ENCODE data around the gene IGF1R.

The IGF1R gene

GRCh38 chr15:98776607-98777281 lies 128.4 kb downstream of the IGF1R start:
- Mint-ChIP-seq H3K36me3 (no peaks in the 10 kb centered on the region), H3K27ac (peak overlapping the region; percentile 63), H3K4me3 (peak overlapping the region in 1 of 2 donors; percentile 33), H3K27me3 (peaks cover 5% of the 10 kb centered on the region in 2 donors), H3K4me1 (peaks cover 31 to 42% of the 10 kb centered on the region in 2 donors), H3K9me3 (no peaks in the 10 kb centered on the region)
- ATAC-seq (replicated peaks) (peak; percentile 66 to 82), DNase-seq (no peak)

GRCh38 chr15:98777426-98777825 lies 129.1 kb downstream of the IGF1R start:
- H3K9me3 Mint-ChIP-seq = no peaks in the 10 kb centered on the region
- H3K4me3 Mint-ChIP-seq = peak overlapping the region in 1 of 2 donors; percentile 33
- peaks cover 30 to 39% of the 10 kb centered on the region in 2 donors for H3K4me1 Mint-ChIP-seq
- peak overlapping the region; percentile 6 for H3K27ac Mint-ChIP-seq
- peaks cover 5% of the 10 kb centered on the region in 2 donors for H3K27me3 Mint-ChIP-seq
- no peak for DNase-seq
- no peaks in the 10 kb centered on the region for H3K36me3 Mint-ChIP-seq
- no peak for ATAC-seq (replicated peaks)

- Mint-ChIP-seq H3K4me3 (no peak overlapping the region), H3K27ac (peak overlapping the region; percentile 25), H3K4me1 (peaks cover 27 to 33% of the 10 kb centered on the region in 2 donors), H3K27me3 (peaks cover 5% of the 10 kb centered on the region in 2 donors), H3K36me3 (no peaks in the 10 kb centered on the region), H3K9me3 (no peaks in the 10 kb centered on the region)
- DNase-seq (no peak), ATAC-seq (replicated peaks) (peak; percentile 6 to 15)
These were observed 130.1 kb downstream of the IGF1R start for GRCh38 chr15:98778263-98778959.

- ATAC-seq (replicated peaks) (no peak), DNase-seq (no peak)
- Mint-ChIP-seq H3K4me3 (no peak overlapping the region), H3K27me3 (peaks cover 5% of the 10 kb centered on the region in 2 donors), H3K27ac (no peak overlapping the region), H3K4me1 (peaks cover 27 to 33% of the 10 kb centered on the region in 2 donors), H3K9me3 (no peaks in the 10 kb centered on the region), H3K36me3 (no peaks in the 10 kb centered on the region)
These were observed 130.6 kb downstream of the IGF1R start for GRCh38 chr15:98778960-98779359.

GRCh38 chr15:98779463-98780071 lies 131.2 kb downstream of the IGF1R start:
- Mint-ChIP-seq H3K27ac (peak overlapping the region; percentile 9), H3K36me3 (no peaks in the 10 kb centered on the region), H3K9me3 (no peaks in the 10 kb centered on the region), H3K4me3 (peak overlapping the region; percentile 69 to 70), H3K4me1 (peaks cover 27 to 33% of the 10 kb centered on the region in 2 donors), H3K27me3 (peaks cover 5% of the 10 kb centered on the region in 2 donors)
- peak; percentile 46 for DNase-seq
- peak; percentile 80 to 87 for ATAC-seq (replicated peaks)

- ATAC-seq (replicated peaks) = no peak
- Mint-ChIP-seq H3K4me1 (peaks cover 19 to 29% of the 10 kb centered on the region in 2 donors), H3K4me3 (no peak overlapping the region), H3K27me3 (peaks cover 5% of the 10 kb centered on the region in 2 donors), H3K9me3 (no peaks in the 10 kb centered on the region), H3K36me3 (no peaks in the 10 kb centered on the region), H3K27ac (no peak overlapping the region)
- DNase-seq = no peak
These were observed 133.5 kb downstream of the IGF1R start for GRCh38 chr15:98781838-98782237.

GRCh38 chr15:98782801-98783200 lies 134.5 kb downstream of the IGF1R start:
- ATAC-seq (replicated peaks) (no peak), DNase-seq (no peak)
- Mint-ChIP-seq H3K27ac (no peak overlapping the region), H3K36me3 (no peaks in the 10 kb centered on the region), H3K9me3 (no peaks in the 10 kb centered on the region), H3K27me3 (peaks cover under 1 to 5% of the 10 kb centered on the region in 2 donors), H3K4me3 (no peak overlapping the region), H3K4me1 (peaks cover 13 to 27% of the 10 kb centered on the region in 2 donors)

- H3K27ac Mint-ChIP-seq = no peak overlapping the region
- H3K36me3 Mint-ChIP-seq = no peaks in the 10 kb centered on the region
- DNase-seq (no peak), ATAC-seq (replicated peaks) (no peak)
- no peaks in the 10 kb centered on the region for H3K9me3 Mint-ChIP-seq
- H3K27me3 Mint-ChIP-seq = no peaks in the 10 kb centered on the region
- peaks cover 5 to 16% of the 10 kb centered on the region in 2 donors for H3K4me1 Mint-ChIP-seq
- no peak overlapping the region for H3K4me3 Mint-ChIP-seq
These were observed 137.1 kb downstream of the IGF1R start for GRCh38 chr15:98785431-98785806.

GRCh38 chr15:98785807-98786621 lies 137.7 kb downstream of the IGF1R start:
- H3K27ac Mint-ChIP-seq = no peak overlapping the region
- DNase-seq = no peak
- no peaks in the 10 kb centered on the region for H3K9me3 Mint-ChIP-seq
- peaks cover 5 to 16% of the 10 kb centered on the region in 2 donors for H3K4me1 Mint-ChIP-seq
- no peaks in the 10 kb centered on the region for H3K27me3 Mint-ChIP-seq
- no peak overlapping the region for H3K4me3 Mint-ChIP-seq
- no peaks in the 10 kb centered on the region for H3K36me3 Mint-ChIP-seq
- ATAC-seq (replicated peaks) = peak; percentile 63 to 76

- Mint-ChIP-seq H3K27ac (no peak overlapping the region), H3K4me1 (peaks cover 5 to 16% of the 10 kb centered on the region in 2 donors), H3K36me3 (no peaks in the 10 kb centered on the region), H3K9me3 (no peaks in the 10 kb centered on the region), H3K4me3 (no peak overlapping the region), H3K27me3 (no peaks in the 10 kb centered on the region)
- ATAC-seq (replicated peaks) (no peak), DNase-seq (no peak)
These were observed 138.4 kb downstream of the IGF1R start for GRCh38 chr15:98786717-98787116.

- ATAC-seq (replicated peaks) (no peak), DNase-seq (no peak)
- Mint-ChIP-seq H3K9me3 (no peaks in the 10 kb centered on the region), H3K4me3 (no peak overlapping the region), H3K27ac (no peak overlapping the region), H3K4me1 (peaks cover 5 to 16% of the 10 kb centered on the region in 2 donors), H3K27me3 (no peaks in the 10 kb centered on the region), H3K36me3 (no peaks in the 10 kb centered on the region)
These were observed 138.9 kb downstream of the IGF1R start for GRCh38 chr15:98787194-98787593.

GRCh38 chr15:98787936-98788757 lies 139.8 kb downstream of the IGF1R start:
- no peaks in the 10 kb centered on the region for H3K9me3 Mint-ChIP-seq
- H3K36me3 Mint-ChIP-seq = no peaks in the 10 kb centered on the region
- H3K4me3 Mint-ChIP-seq = no peak overlapping the region
- H3K27me3 Mint-ChIP-seq = no peaks in the 10 kb centered on the region
- H3K27ac Mint-ChIP-seq = no peak overlapping the region
- H3K4me1 Mint-ChIP-seq = peaks cover 5 to 16% of the 10 kb centered on the region in 2 donors
- no peak for DNase-seq
- ATAC-seq (replicated peaks) = no peak

- DNase-seq (no peak), ATAC-seq (replicated peaks) (no peak)
- Mint-ChIP-seq H3K27me3 (no peaks in the 10 kb centered on the region), H3K4me3 (no peak overlapping the region), H3K36me3 (no peaks in the 10 kb centered on the region), H3K9me3 (no peaks in the 10 kb centered on the region), H3K4me1 (peaks cover 5 to 16% of the 10 kb centered on the region in 2 donors), H3K27ac (no peak overlapping the region)
These were observed 140.7 kb downstream of the IGF1R start for GRCh38 chr15:98789020-98789419.

All from stimulated activated naive B cell treated with anti-CD40 and anti-IgM and Interleukin-4, amounts not matched to agents 10 μg/mL and 1 μg/mL and 100 μg/mL, for 72 hours (primary cell).